ENCODE data around the gene EXD3. TPM values are rescaled to one million over a fixed set of nuclear protein-coding genes. Genes with fewer than 3 reads are reported as not detected.
"Not testable (repeated sequence)": the region's sequence is repeated elsewhere in the genome, so short reads cannot be mapped to it uniquely, and the experiment has no call there.

The EXD3 gene
- total RNA-seq, 3 donors from 2014 or later: 39.4 to 56.7 (median 40.1) TPM

DNA sequence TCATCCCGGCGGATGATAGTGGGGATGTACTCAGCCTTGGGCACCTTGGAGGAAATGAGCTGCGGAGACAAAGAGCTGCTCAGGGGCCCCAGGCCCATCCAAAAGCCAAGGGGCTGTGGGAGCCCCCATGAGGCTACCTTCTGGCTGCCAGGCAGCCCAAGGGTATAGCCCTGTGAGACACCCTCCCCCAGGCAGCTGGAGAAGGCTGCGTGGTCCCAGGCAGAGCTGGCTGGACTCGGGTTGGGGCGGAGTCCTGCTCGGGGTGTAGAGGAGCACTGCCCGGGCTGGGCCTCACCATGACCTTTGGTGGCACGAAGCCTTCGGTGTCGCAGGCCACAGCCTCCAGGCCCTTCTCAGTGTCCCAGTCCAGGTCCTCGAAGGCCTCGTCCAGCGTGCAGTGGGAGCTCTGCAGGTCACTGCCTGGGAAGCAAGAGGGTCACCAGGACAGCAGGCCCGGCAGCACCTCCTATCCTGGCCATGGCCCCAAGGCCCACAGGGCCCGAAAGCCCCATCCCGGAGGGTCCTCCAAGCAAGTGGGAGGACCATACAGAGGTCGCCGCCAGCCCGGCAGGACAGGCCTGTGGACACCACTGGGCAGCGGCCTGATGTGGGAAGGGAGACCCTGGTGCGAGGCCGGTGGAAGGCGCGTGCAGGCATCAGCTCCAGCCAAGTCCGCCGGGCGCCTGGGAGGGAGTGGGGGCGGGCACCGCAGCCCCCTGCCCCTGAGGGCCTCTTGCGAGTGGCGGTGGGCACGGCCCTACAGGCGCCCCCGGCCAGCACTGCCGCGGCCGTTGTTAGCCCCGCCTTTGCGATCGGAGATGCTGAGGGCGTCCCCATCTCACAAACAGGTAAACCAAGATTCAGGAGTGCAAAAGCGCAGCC lies 30.0 kb upstream of the EXD3 start:
- TF ChIP-seq, protein P1, sequence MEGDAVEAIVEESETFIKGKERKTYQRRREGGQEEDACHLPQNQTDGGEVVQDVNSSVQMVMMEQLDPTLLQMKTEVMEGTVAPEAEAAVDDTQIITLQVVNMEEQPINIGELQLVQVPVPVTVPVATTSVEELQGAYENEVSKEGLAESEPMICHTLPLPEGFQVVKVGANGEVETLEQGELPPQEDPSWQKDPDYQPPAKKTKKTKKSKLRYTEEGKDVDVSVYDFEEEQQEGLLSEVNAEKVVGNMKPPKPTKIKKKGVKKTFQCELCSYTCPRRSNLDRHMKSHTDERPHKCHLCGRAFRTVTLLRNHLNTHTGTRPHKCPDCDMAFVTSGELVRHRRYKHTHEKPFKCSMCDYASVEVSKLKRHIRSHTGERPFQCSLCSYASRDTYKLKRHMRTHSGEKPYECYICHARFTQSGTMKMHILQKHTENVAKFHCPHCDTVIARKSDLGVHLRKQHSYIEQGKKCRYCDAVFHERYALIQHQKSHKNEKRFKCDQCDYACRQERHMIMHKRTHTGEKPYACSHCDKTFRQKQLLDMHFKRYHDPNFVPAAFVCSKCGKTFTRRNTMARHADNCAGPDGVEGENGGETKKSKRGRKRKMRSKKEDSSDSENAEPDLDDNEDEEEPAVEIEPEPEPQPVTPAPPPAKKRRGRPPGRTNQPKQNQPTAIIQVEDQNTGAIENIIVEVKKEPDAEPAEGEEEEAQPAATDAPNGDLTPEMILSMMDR (IDR thresholded peaks at IDR 0.05): no peak
- H3K9me3 ChIP-seq: no peaks in the 10 kb centered on the region
- intact Hi-C loops (cut with DNase I, micrococcal nuclease): no loop called here
- DNase-seq: peak; percentile 24 to 77 (median 61)
- ATAC-seq: no peak
- no peak overlapping the region for H3K4me3 ChIP-seq
- peaks cover 23% of the 10 kb centered on the region for H3K4me1 ChIP-seq (ENCODE audit: low read depth)
- H3K36me3 ChIP-seq (ENCODE audit: low read depth): no peaks in the 10 kb centered on the region

DNA sequence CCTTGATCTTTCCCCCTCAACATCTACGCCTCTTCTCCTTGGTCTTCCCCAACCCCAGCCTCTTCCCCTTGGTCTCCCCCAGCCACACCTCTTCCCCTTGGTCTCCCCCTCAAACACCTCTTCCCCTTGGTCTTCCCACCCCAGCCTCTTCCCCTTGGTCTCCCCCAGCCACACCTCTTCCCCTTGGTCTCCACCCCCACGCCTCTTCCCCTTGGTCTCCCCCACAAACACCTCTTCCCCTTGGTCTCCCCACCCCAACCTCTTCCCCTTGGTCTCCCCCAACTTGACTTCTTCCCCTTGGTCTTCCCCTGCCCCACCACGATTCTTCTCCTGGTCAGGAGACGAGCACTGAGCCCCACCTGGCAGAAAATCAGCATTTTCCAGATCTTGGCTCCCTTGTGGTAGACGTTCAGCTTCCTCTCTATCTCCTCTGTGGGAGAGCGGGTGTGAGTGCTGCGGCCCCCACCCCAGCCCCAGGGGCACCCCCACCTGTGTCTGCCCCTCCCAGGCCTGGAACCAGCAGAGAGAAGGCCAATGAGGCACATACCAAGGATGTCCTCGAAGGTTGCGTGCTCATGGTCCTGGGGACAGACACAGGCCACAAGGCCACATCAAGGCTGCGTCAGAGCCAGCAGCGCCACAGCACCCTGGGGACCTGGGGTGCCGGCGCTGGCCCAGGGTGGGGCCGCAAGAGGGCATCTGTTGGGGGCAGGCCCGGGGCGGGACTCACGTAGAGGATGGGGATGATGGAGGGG lies 29.2 kb upstream of the EXD3 start:
- TF ChIP-seq, protein P1 (IDR thresholded peaks at IDR 0.05): no peak
- Histone ChIP-seq H3K9me3 (no peaks in the 10 kb centered on the region), H3K36me3 (ENCODE audit: low read depth) (no peaks in the 10 kb centered on the region), H3K4me1 (ENCODE audit: low read depth) (peaks cover 20% of the 10 kb centered on the region), H3K4me3 (no peak overlapping the region)
- intact Hi-C loops (cut with DNase I, micrococcal nuclease): no loop called here
- ATAC-seq: no peak
- peak; percentile 15 to 58 (median 48) for DNase-seq

DNA sequence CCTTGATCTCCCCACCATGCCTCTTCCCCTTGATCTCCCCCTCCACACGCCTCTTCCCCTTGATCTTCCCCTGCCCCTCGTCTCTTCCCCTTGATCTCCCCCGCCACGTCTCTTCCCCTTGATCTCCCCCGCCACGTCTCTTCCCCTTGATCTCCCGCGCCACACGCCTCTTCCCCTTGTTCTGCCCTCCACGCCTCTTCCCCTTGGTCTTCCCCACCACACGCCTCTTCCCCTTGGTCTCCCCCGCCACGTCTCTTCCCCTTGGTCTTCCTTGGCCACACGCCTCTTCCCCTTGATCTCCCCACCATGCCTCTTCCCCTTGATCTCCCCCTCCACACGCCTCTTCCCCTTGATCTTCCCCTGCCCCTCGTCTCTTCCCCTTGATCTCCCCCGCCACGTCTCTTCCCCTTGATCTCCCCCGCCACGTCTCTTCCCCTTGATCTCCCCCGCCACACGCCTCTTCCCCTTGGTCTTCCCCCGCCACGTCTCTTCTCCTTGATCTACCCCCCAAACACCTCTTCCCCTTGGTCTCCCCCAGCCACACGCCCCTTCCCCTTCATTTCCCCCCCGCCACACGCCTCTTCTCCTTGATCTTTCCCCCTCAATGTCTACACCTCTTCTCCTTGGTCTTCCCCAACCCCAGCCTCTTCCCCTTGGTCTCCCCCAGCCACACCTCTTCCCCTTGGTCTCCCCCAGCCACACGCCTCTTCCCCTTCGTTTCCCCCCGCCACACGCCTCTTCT lies 28.5 kb upstream of the EXD3 start:
- H3K9me3 ChIP-seq; ATAC-seq; H3K4me3 ChIP-seq; H3K36me3 ChIP-seq (ENCODE audit: low read depth); intact Hi-C loops (cut with DNase I, micrococcal nuclease): not testable (repeated sequence)
- peak in 1 of 3 donors; percentile 40 for DNase-seq
- peaks cover 20% of the 10 kb centered on the region for H3K4me1 ChIP-seq (ENCODE audit: low read depth)

DNA sequence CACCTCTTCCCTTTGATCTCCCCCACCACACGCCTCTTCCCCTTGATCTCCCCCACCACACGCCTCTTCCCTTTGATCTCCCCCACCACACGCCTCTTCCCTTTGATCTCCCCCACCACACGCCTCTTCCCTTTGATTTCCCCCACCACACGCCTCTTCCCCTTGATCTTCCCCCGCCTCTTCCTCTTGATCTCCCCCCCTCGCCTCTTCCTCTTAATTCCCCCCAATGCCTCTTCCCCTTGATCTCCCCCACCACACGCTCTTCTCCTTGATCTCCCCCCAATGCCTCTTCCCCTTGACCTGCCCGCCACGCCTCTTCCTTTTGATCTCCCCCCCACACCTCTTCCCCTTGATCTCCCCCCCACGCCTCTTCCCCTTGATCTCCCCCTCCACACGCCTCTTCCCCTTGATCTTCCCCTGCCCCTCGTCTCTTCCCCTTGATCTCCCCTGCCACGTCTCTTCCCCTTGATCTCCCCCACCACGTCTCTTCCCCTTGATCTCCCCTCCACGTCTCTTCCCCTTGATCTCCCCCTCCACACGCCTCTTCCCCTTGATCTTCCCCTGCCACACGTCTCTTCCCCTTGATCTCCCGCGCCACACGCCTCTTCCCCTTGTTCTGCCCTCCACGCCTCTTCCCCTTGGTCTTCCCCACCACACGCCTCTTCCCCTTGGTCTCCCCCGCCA lies 27.7 kb upstream of the EXD3 start:
- peak in 1 of 3 donors; percentile 40 for DNase-seq
- ATAC-seq; intact Hi-C loops (cut with DNase I, micrococcal nuclease); H3K9me3 ChIP-seq; H3K36me3 ChIP-seq (ENCODE audit: low read depth); H3K4me3 ChIP-seq: not testable (repeated sequence)
- peaks cover 22% of the 10 kb centered on the region for H3K4me1 ChIP-seq (ENCODE audit: low read depth)

DNA sequence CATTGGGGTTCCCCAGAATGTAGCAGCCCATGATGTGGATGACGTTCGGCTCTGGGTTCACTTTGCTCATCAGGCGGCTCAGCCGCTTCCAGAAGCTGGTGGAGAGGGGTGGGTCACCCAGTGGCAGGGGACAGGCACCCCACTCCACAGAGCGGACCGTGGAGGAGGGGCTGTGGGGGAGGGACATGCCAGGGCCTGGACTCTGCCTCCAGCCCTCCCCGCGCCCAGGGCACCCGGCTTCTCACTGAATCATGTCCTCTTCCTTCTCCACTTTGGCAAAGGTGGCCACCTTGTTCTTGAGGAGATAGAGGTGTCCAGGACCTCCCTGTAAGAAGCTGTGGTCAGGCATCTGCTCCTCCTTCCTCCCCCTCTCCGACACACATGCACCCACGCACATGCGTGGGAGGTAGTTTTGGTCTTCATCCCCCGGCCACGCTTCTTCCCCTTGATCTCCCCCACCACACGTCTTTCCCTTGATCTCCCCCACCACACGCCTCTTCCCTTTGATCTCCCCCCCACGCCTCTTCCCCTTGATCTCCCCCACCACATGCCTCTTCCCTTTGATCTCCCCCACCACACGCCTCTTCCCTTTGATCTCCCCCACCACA lies 27.1 kb upstream of the EXD3 start:
- peak; percentile 10 to 56 (median 40) for DNase-seq
- no peak for ATAC-seq
- TF ChIP-seq, protein P1 (IDR thresholded peaks at IDR 0.05): no peak
- intact Hi-C loops (cut with DNase I, micrococcal nuclease): no loop called here
- Histone ChIP-seq H3K9me3 (no peaks in the 10 kb centered on the region), H3K4me1 (ENCODE audit: low read depth) (peaks cover 24% of the 10 kb centered on the region), H3K4me3 (no peak overlapping the region), H3K36me3 (ENCODE audit: low read depth) (no peaks in the 10 kb centered on the region)

All from mucosa of descending colon (tissue), 3 donors.